Lower leg skin (tissue), 4 donors: ENCODE measurements around the gene PPFIA4. TPM values are rescaled to one million over a fixed set of nuclear protein-coding genes. Genes with fewer than 3 reads are reported as not detected.

Experiments
- DNase-seq, 2 donors: peaks; one replicate each; pipeline ENCODE4 v3.0.0-alpha.2; 2019; ENCODE audit warnings: low spot score in 2 of 2
- H3K4me3 ChIP-seq: fragments of 200-600 bp; sonication (generic); 2 replicates; pipeline ENCODE4 v1.5.1; 2017; ENCODE audit warnings: mild to moderate bottlenecking, low read depth; ENCODE audit not compliant: poor library complexity, severe bottlenecking
- CTCF ChIP-seq, 3 donors: fragments of 450-650 bp; IDR thresholded peaks; one replicate each; pipeline ENCODE4 v1.5.1; 2016; ENCODE audit warnings: antibody characterized with exemption in 3 of 3, mild to moderate bottlenecking in 3 of 3, moderate library complexity in 2 of 3
- POLR2A ChIP-seq, 2 donors: fragments of 450-650 bp; IDR thresholded peaks; one replicate each; pipeline ENCODE4 v1.6.1; 2016 to 2017; ENCODE audit warnings: antibody characterized with exemption in 2 of 2, mild to moderate bottlenecking in 1 of 2, moderate library complexity in 1 of 2
- WGBS, 2 donors: methylation state at CpG; one replicate each; pipeline ENCODE4 v1.1.5; 2018; 5-methylcytosine and 5-hydroxymethylcytosine counted together
- intact Hi-C: fragments of 100-400 bp; cut with DNase I; formaldehyde crosslinking; loops from one replicate; pipeline ENCODE4 v1.15.0; 2023; ENCODE audit warnings: low total_unique reads
- total RNA-seq, 4 donors: library from RNA; depleted of rRNA; stranded (reverse); fragments of >200 nt; gene quantifications; one replicate each; pipeline ENCODE4 v1.1.0, GENCODE V29; 2016

Gene PPFIA4
- total RNA-seq, 4 donors from 2014 or later, result 1.7 to 4.0 (median 2.8) TPM

GRCh38 chr1:203090421-203091198 is 64.3 kb downstream of the PPFIA4 start:
- DNase-seq, result peak in 1 of 2 donors; percentile 42
- intact Hi-C loops, result no loop called here
- WGBS, 2 donors, result 75 to 78% methylated on average over 6 of the region's 6 CpGs
- TF ChIP-seq CTCF (IDR thresholded peaks at IDR 0.05) (no peak), POLR2A (IDR thresholded peaks at IDR 0.05) (no peak)
- no peak overlapping the region for H3K4me3 ChIP-seq

DNA sequence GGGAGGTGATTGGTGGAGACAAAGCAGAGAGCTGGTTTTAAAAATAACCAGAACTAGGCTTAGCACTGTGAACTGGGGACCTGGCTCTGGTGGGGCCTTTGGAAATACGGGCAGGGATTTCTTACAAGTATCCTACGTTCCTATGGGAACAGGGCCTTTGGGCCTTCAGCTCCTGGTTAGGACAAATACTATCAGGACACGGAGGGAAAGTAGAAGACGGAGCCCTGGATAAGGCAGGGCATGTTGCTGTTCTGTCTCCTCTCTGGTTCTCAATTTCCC is 64.8 kb downstream of the PPFIA4 start:
- DNase-seq, result peak in 1 of 2 donors; percentile 13
- TF ChIP-seq CTCF (IDR thresholded peaks at IDR 0.05) (no peak), POLR2A (IDR thresholded peaks at IDR 0.05) (no peak)
- WGBS, 2 donors, result 81 to 82% methylated on average over 4 of the region's 4 CpGs
- intact Hi-C loops, result no loop called here
- no peak overlapping the region for H3K4me3 ChIP-seq

- WGBS, 2 donors, result 47 to 48% methylated on average over 6 of the region's 6 CpGs
- peak in 1 of 2 donors; percentile 52 for DNase-seq
- intact Hi-C loops, result no loop called here
- TF ChIP-seq CTCF (IDR thresholded peaks at IDR 0.05) (no peak), POLR2A (IDR thresholded peaks at IDR 0.05) (no peak)
- no peak overlapping the region for H3K4me3 ChIP-seq
Measured at GRCh38 chr1:203091761-203092330, 65.6 kb downstream of the PPFIA4 start.

- intact Hi-C loops, result no loop called here
- H3K4me3 ChIP-seq, result no peak overlapping the region
- DNase-seq, result no peak
- 73 to 79% methylated on average over 1 of the region's 1 CpG for WGBS, 2 donors
- TF ChIP-seq POLR2A (IDR thresholded peaks at IDR 0.05) (no peak), CTCF (IDR thresholded peaks at IDR 0.05) (no peak)
Measured at GRCh38 chr1:203093754-203094410, 67.6 kb downstream of the PPFIA4 start.

GRCh38 chr1:203095061-203095690 is 68.9 kb downstream of the PPFIA4 start:
- no peak overlapping the region for H3K4me3 ChIP-seq
- WGBS, 2 donors, result 96% methylated on average over 1 of the region's 1 CpG
- intact Hi-C loops, result no loop called here
- TF ChIP-seq POLR2A (IDR thresholded peaks at IDR 0.05) (no peak), CTCF (IDR thresholded peaks at IDR 0.05) (no peak)
- no peak for DNase-seq
